Measurements from ENCODE around the gene LAMA3.

- no peak for TF ChIP-seq ZFX (IDR thresholded peaks at IDR 0.05)
- TF ChIP-seq CTCF (IDR thresholded peaks at IDR 0.05 in 2 of 3, conservative IDR thresholded peaks at IDR 0.05 in 1 of 3; ENCODE audit: borderline replicate concordance in 1 of 3, insufficient read depth in 1 of 3, low read depth in 2 of 3, low read length in 2 of 3) = no peak
- no peak for TF ChIP-seq POLR2AphosphoS5 (IDR thresholded peaks at IDR 0.05; ENCODE audit: low read depth, low read length)
- no peak for TF ChIP-seq POLR2A (IDR thresholded peaks at IDR 0.05; ENCODE audit: borderline replicate concordance, extremely low read depth, insufficient read depth, insufficient read length)
- no peak for TF ChIP-seq EGR1 (IDR thresholded peaks at IDR 0.05; ENCODE audit: low read depth)
- no peak for TF ChIP-seq REST (IDR thresholded peaks at IDR 0.05; ENCODE audit: low read depth)
Measured at GRCh38 chr18:23765931-23766330, 76.7 kb downstream of the LAMA3 start.

Data from HCT116 (cell line).